Measurements from ENCODE around the gene KCNQ1.
A peak's percentile ranks its signal among the peaks of the same experiment; 100 is the strongest.

The KCNQ1 gene

GRCh38 chr11:2462543-2462985 is 17.8 kb downstream of the KCNQ1 start:
- DNase-seq, result no peak

GRCh38 chr11:2462986-2463765 is 18.4 kb downstream of the KCNQ1 start:
- no peak for DNase-seq

GRCh38 chr11:2463766-2464277 is 19.0 kb downstream of the KCNQ1 start:
- no peak for DNase-seq

GRCh38 chr11:2464451-2465165 is 19.8 kb downstream of the KCNQ1 start:
- DNase-seq, result no peak

GRCh38 chr11:2465202-2466068 is 20.6 kb downstream of the KCNQ1 start:
- no peak for DNase-seq

GRCh38 chr11:2466069-2466801 is 21.4 kb downstream of the KCNQ1 start:
- DNase-seq, result no peak

GRCh38 chr11:2466869-2467694 is 22.3 kb downstream of the KCNQ1 start:
- DNase-seq, result peak; percentile 31

- no peak for DNase-seq
Observed at GRCh38 chr11:2467695-2468055, 22.9 kb downstream of the KCNQ1 start.

- DNase-seq, result no peak
Observed at GRCh38 chr11:2468363-2469235, 23.8 kb downstream of the KCNQ1 start.

- no peak for DNase-seq
Observed at GRCh38 chr11:2470495-2470894, 25.7 kb downstream of the KCNQ1 start.

GRCh38 chr11:2471048-2471803 is 26.4 kb downstream of the KCNQ1 start:
- DNase-seq, result no peak

- no peak for DNase-seq
Observed at GRCh38 chr11:2471804-2472096, 26.9 kb downstream of the KCNQ1 start.

GRCh38 chr11:2472428-2473186 is 27.8 kb downstream of the KCNQ1 start:
- no peak for DNase-seq

GRCh38 chr11:2473361-2474058 is 28.7 kb downstream of the KCNQ1 start:
- DNase-seq, result no peak

- no peak for DNase-seq
Observed at GRCh38 chr11:2474059-2474901, 29.5 kb downstream of the KCNQ1 start.

GRCh38 chr11:2475136-2475918 is 30.5 kb downstream of the KCNQ1 start:
- no peak for DNase-seq

GRCh38 chr11:2477254-2477653 is 32.4 kb downstream of the KCNQ1 start:
- no peak for DNase-seq
